Breast epithelium (tissue), 3 donors: ENCODE data around the gene ATP8A1.

Experiments
- POLR2A ChIP-seq: fragments of 450-650 bp; IDR thresholded peaks from one replicate; pipeline ENCODE4 v1.6.1; 2016; ENCODE audit warnings: antibody characterized with exemption, mild to moderate bottlenecking, moderate library complexity
- POLR2AphosphoS5 ChIP-seq, 3 donors: sonication (generic); formaldehyde crosslinking; IDR thresholded peaks; one replicate each; pipeline ENCODE4 v1.6.1; 2017; ENCODE audit warnings: antibody characterized with exemption in 3 of 3
- TF ChIP-seq, protein P1 (sequence below), 3 donors: fragments of 450-650 bp; IDR thresholded peaks; one replicate each; pipeline ENCODE4 v1.5.1; 2016 to 2017; ENCODE audit warnings: antibody characterized with exemption in 3 of 3, mild to moderate bottlenecking in 3 of 3, moderate library complexity in 3 of 3

DNA sequence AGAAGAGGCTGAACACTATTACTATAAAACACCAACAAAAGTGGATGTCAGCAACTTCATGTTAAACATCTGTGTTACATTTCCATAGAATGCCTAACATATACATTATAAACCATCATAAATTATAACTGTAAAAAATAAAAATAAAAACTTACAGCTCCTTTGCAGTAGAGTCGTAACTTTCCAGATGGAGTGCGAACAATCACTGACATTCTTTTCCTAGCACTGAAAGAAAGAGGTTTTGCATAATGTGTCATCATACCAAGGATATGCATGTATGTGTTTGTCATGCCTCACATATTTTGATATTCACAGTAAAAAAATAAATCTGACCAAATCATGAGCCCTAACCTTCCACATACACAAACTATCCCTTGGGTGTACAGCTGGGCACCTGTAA, 113.1 kb downstream of the ATP8A1 start:
- TF ChIP-seq, protein P1, sequence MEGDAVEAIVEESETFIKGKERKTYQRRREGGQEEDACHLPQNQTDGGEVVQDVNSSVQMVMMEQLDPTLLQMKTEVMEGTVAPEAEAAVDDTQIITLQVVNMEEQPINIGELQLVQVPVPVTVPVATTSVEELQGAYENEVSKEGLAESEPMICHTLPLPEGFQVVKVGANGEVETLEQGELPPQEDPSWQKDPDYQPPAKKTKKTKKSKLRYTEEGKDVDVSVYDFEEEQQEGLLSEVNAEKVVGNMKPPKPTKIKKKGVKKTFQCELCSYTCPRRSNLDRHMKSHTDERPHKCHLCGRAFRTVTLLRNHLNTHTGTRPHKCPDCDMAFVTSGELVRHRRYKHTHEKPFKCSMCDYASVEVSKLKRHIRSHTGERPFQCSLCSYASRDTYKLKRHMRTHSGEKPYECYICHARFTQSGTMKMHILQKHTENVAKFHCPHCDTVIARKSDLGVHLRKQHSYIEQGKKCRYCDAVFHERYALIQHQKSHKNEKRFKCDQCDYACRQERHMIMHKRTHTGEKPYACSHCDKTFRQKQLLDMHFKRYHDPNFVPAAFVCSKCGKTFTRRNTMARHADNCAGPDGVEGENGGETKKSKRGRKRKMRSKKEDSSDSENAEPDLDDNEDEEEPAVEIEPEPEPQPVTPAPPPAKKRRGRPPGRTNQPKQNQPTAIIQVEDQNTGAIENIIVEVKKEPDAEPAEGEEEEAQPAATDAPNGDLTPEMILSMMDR (IDR thresholded peaks at IDR 0.05) = no peak
- TF ChIP-seq POLR2A (no peak), POLR2AphosphoS5 (IDR thresholded peaks at IDR 0.05) (no peak)
